Stimulated activated naive CD4-positive, alpha-beta T cell treated with Interleukin-2 at 50 U/mL for 16 hours (primary cell): Measurements from ENCODE around the gene FYCO1.

Experiments
- DNase-seq: peaks from one replicate; lab custom pipeline; 2025; lab: John Stamatoyannopoulos, UW

FYCO1 gene

DNA sequence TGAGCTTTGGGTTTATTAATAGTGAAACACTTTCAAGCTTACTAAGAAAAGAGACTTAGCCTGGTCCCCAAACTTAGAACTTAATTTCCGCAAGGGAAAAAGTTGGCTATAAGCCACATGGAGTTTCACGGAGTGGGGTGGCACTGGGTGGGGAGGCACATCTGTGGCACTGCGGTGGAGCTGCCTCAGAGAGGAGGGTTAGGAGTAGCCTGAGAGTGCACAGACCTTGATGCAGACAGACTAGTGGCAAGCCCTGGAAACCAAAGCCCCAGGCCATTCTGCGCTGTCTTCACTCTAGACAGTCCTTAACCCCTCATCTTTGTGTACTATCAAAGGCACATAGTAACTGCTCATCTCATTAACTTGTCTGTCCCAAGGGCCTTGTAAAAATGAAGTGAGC, 30.4 kb downstream of the FYCO1 start:
- peak; percentile 18 for DNase-seq

DNA sequence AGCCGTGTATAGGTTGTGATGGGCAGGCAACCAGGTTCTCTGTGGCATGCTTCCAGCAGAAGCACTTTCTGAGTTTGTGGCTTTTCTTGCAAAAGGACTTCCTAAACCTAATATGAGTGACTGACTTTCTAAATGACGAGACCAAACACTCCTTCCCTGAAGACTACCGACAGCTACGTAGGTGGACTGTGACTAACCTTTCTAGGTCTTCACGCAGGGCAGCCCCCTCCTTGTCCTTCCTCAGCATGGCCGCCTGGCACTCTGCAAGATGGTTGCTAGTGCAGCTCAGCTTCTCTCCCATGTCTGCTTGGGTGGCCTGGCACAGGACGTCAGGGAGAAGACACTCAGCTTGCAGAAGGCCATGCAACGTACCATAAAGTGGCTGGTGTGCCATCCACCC, 31.5 kb downstream of the FYCO1 start:
- peak; percentile 67 for DNase-seq

DNA sequence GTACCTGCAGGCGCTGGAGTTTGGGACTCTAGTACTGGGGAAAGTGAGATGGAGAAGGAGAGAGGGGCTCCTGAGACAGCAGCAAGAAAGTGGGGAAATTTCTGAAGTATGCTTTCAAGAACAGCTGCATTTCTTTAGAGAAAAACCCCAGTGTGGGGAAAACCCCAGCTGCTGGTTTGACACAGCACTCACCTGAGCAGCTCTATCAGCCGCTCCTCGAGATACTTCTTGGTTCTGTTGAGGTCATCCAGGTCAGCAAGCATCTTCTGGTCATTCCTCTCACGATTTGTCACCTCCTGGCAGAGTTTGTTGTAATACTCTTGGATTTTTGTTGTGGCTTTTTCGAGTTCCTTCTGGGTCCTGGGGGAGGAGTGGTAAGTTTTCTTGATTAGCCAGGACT, 33.6 kb downstream of the FYCO1 start:
- peak; percentile 20 for DNase-seq

DNA sequence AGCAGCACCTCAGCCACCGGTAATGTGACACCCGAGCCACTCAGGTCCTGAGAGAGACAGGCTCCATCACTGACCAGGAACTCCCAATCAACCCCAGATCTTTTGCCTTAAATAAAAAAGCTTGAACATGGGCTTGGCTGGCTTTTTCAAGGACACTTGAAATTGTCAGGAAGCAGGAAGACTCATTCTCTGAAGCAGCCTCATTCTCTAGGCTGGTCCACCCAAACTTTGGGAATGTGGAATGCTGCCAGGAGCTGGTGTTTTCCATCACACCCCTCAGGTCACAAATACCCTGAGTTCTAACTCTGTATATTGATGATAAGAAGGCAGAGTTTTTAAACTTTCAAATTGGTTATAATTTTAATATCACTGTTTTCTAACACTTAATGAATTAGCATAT, 35.3 kb downstream of the FYCO1 start:
- DNase-seq: no peak

DNA sequence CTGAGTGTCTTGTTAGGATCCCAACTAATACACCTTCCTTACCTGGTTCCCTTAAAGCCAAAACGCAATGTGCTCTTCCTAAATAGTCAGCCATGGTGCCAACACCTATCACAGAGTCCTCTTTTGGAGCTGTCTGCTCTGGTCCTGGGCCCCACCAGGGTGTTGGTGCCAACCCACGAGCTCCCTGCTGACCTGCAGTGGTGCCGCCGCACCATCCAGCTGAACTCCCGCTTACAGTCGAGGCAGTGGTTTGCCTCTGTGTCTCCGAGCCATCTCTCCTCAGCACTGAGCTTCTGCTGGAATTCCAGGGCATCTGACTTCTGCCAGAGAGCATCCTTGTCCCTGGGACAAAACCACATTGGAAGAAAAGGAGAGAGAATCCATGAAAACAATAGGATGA, 36.4 kb downstream of the FYCO1 start:
- no peak for DNase-seq

DNA sequence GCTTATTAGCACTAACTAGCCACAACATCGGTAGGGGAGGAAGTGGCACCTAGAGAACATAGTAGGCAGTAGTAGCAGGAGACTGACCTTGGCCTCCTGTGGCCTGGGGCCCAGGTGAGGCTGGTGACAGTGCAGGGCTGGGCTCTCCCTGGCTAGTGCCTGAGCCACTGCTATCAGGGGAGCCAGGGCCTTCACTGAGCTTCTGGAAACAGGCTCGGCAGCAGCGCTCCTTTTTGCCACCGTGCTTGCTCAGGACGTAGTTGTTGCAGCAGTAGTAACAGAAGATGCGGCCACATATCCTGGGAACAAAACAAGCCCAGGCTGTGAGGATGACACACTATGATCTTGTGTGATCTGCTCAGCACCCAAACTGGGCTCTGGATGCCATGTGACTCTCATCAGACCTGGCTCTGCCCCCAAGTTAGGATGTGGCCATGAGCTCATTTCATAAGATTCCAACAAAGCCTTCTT, 37.3 kb downstream of the FYCO1 start:
- DNase-seq: no peak

DNA sequence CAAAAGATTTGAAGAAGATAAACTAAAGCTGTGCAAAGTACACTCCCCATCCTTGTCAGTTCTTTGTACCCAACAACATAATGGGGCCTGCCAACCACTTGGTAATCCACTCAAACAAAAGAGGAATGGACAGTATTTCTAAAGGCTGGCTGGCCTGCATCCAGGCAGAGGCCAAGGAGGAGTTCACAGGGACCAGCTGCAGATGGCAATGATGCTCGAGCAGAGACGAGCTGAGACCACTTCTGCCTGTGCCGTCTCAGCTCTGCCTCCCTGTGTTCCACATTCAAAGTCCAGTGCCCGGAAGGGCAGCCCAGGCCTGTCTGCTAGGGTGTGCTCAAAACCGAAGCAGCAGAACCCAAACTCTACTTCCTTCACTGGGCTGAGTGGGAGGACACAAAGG, 38.0 kb downstream of the FYCO1 start:
- no peak for DNase-seq

DNA sequence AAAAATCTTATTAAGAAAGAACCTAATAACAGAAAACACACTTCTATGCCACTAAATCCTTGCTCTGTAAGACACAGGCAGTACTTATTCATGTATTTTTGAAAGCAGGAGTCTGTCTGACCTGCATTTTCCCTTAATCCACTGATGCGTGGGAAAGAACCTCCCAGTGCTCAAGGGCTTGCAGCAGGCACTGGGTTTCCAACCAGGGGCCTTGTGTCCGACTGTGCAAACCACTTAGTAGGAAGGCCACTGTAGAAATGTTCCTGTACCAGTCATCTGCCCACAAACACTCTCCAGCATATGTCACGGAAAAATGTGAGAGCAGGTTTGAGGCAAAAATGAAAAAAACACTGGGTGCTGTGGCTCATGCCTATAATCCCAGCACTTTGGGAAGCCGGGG, 39.9 kb downstream of the FYCO1 start:
- DNase-seq: no peak

DNA sequence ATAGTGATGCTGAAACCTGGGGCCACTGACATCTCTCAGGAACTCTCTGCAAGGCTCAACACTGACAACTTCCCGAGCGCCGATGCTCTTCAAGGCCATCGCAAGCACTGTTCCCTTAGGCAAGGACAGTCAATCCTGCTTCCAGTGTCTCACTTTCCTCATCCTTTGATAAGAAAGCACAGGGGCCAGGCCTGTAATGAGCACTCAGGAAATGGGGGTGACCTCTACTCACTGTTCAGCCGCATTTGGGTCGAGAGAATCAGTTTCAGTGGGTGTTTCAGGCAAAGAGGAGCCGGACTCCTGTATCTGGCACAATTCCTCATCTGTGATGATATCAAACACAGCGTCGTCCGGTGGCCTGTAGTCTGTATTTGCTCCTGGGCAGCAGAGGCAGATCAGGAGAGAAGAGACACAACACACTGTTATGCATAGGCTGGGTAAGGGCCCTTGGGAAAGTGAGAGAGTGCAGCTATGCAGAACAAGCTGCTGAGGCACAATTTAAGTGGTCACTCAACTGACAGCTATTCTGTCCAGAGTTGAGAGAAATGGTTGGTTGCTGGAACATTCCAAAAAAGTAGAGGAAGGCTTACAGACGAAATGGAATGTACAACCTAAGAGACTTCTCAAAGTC, 40.5 kb downstream of the FYCO1 start:
- DNase-seq: no peak

DNA sequence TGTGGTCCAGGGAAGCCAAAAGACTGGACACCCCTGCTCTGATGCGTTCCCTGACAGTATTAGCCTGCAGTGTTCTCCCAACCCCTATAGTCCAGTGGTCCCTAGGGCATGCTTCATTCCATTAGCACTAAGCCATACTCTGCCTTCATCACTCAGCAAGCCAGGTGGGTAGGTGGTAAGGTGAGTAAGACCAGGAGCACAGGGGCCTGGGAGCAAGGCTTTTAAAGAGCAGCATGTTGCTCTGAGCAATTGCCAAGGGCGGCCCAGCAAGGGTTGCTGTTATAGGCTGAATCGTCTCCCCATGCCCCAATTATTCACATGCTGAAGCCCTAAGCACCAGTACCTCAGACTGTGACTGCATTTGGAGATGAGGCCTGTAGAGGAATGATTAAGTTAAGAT, 41.3 kb downstream of the FYCO1 start:
- DNase-seq: no peak

DNA sequence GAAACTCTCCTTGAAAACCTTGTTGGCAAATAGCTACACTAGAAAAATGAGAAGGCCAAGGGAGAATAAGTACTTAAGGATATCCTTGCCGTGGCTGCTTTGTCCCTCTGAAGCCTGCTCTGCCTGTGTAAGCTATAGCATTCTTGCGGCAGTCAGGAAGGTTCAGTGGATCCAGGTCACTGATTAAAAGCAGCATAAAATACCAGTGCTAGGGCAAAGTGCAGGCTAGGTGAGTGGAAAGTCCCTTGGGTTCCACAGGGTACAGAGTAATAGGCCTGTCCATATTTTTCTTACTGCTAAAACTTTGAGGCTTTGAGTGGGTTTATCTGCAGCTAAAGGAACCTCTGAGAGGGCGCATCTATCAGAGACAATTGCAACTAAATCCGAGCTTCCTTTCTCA, 42.1 kb downstream of the FYCO1 start:
- no peak for DNase-seq

DNA sequence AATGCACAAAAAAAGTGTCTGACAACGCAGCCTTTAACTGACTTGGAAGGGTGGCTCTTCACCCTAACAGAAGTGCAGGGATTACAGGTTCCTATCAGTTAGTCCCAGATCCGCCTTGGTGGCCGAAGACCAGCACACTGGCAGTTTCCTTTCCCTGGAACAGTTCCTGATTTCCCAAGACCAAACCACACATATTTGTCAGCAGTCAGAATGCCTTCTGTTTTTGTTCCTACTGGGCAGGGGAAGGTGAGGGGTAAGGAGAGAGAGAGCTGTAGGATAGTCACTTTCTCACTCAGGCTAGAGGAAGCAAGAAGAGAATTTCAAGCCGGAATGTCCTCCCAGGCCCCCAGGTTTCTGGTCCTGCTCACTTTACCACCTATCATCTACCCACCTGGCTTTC, 43.2 kb downstream of the FYCO1 start:
- no peak for DNase-seq

DNA sequence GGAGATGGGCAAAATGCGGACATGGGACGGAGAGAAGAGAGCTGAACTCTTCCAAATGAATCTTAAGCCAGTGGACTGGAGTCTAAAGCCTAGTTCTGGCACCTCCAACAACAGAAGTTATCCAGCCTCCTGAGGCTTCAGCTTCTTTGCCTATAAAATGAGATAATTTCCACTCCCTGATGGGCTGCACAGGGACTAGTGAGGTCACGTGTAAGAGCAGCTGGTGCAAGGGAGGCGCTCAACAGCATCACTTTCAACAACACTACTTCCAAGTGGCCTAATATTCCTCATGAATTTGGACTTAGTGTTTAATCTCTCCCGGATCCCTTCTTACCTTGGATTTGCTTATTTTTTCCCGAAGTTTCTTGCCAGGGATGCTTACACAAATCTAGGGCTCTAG, 43.7 kb downstream of the FYCO1 start:
- DNase-seq: no peak

DNA sequence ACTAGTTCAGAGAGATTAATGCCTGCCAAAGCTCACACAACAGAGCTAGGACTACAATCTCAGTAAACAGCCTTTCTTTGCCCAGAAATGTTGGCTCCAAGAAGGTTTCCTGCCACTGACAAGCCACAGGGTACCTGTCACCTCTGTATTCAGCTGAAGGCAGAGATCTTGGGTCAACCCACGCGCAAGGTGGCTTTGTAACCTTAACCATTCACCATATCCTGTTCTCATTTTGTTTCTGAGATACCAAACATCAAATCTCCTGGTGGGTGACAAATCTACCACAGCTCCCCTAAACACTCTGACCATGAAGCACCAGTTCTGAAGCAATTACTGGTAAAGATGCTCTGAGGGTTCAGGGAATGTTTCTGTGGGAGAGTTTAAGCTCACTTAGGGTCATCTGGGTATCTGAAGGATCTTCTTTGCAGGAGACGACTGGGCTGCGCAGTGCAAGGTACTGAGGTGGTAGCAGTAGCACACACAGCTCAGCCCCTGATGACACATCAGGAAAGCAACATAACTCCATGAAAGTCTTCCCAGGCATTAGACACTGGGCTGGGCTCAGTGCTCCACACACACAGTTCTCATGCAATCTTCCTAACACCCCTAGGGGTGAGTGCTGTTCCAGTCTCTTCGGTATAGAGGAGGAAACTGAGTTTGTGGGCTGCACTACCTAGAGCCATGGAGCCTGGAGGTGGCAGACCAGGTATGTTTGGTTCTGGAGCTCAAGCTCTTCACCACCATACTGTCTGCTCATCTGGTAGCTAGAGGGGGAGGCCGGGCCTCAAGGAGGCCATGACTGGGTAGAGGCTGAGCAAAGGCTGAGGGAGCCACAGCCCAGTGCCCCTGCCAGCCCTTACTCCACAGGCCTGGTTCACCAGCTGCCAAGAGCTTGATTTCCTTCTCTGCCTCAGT, 44.7 kb downstream of the FYCO1 start:
- DNase-seq: peak; percentile 69

DNA sequence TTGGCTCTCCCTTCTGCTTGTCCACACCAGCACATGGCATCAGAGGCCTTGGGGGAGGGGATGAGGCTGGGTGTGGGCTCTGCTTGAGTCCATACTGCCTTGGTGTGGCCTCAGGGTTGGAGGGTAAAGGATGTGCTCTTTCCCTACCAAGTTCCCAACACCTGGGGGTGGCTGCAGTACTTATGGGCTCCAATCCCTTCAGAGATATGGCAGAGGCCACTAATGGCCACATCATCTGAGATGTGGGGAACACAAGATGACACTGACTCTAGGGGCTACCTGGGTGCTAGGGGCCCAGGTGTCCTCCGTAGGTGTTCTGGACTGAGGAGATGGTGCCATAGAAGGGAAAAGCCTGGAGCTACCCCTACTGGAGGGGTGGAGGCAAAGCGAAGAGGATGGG, 45.5 kb downstream of the FYCO1 start:
- no peak for DNase-seq

DNA sequence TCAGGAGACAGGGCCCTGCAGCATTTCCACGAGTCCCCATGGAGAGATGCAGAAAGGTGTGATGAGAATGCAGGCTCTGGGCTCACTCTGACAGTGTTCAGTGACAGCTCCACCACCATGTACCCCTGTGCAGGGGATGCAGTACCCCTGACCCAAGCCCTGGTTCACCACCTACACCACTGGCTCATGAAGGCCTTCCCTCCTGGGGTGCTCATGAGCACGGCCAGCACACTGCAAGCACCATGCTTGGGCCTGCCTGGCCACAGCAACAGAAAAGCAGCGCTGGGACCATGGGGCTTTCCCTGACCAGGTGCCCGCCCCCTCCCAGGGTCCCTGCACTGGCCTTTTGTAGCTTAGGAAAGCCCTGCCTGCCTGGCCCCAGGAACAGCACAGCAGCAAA, 46.2 kb downstream of the FYCO1 start:
- no peak for DNase-seq

DNA sequence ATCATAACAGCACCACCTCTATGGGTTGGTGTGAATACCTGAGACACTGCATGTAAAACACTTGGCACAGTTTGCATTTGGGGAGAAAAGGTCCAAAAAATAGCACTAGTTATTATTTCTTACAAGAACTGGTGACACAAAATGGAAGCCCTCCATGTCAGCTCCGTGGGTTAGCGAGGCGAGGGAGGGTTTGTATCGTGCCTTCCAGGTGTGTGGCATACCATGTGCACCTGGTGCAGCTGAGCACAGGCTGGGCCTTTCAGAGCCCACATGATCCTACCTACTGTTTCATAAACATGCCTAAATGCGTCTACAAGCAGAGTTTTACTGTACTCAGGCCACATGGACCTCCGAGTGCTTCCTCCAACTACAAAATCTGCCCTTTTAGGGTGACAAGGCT, 46.7 kb downstream of the FYCO1 start:
- no peak for DNase-seq

DNA sequence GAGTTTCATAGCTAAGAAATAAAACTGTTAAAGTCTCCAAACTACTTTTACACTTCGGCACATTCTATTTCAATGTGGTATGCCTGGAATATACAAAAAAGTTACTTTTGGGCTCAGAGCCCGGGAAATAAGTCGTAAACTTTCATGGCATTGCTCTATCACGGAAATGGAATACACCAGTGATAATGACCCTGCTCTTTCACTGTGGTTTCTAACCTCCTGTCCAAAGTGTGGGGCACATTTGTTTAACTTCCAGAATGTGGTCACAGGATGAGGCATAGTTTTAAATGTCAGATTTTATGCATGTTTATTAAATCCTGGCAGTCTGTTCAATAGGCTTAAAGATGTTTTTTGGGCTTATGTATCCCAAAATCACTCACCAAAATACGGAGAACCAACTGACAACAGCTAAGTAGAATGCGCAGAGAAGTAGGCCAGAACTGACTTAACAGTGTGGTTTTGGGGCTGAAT, 47.3 kb downstream of the FYCO1 start:
- DNase-seq: no peak

DNA sequence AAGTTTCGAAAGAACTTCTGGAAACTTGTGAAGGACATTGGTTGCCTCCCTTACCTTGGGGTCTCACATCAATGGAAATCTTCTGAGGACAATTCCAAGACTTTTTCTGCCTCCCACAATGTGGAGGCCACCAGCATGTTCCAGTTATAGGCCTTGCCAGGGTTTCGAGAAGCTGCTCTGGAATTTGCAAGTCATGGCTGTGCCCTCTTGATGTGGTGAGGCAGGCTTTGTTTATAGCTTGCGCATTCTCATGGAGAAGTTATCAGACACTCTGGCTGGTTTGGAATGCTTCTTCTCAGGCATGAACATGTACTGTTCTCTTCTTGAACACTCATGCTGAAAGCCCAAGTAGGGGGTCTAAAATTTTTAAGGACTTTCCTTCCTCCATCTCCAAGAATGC, 48.3 kb downstream of the FYCO1 start:
- no peak for DNase-seq

DNA sequence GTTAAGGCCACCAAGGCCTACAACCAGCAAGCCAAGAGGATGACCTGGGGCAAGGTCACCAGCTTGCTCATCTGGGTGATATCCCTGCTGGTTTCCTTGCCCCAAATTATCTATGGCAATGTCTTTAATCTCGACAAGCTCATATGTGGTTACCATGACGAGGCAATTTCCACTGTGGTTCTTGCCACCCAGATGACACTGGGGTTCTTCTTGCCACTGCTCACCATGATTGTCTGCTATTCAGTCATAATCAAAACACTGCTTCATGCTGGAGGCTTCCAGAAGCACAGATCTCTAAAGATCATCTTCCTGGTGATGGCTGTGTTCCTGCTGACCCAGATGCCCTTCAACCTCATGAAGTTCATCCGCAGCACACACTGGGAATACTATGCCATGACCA, 48.7 kb downstream of the FYCO1 start:
- DNase-seq: no peak

DNA sequence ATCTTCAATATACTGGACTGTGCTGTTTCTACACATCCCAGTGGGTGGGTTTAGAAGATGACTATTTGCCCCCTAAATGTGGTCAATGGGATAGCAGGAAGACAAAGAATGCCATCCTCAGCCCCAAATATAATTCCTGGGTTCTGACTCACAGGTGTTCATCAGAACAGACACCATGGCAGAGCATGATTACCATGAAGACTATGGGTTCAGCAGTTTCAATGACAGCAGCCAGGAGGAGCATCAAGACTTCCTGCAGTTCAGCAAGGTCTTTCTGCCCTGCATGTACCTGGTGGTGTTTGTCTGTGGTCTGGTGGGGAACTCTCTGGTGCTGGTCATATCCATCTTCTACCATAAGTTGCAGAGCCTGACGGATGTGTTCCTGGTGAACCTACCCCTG, 49.3 kb downstream of the FYCO1 start:
- no peak for DNase-seq

DNA sequence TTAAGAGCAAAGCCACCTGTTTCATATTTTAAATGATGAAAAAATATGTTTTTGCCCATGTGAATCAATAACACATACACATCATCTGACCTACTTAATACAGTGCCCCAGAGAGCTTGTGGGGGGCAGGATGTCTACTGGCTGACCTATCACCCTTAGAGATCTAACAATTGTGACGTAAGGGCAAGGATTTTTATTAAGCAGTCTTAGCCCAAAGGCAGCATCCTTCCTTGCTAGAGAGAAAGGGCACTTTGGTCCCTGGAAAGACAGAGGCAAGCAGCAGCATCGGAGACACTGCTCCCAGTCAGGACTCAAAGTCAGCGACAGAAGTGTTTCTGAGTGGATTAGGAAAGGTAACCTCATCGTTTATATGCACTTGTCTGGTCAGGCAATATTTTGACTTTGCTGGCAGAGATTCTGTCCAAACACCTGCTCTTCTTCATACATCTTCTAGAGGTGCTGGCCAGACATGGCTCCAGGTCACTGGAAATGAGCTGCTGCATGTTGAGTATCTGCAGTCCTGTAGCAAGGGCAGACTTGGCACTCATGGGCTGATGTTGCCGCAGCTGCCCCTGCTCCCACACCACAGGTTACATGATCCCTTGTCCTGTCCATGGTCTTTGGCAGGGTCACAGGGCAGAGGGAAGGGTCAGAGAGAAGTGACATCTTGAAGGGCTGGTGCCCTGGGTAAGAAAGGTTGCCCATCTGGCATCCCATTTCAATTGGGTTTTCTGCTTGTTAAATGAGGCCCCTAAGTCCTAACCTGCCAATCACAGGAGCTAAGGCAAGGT, 50.6 kb downstream of the FYCO1 start:
- no peak for DNase-seq
